HUDEP-2 (cell line): ENCODE measurements around the gene ADCY4.

Source experiments
- DNase-seq, 76 experiments: peaks; one replicate each; lab custom pipeline; 2025; ENCODE audit not compliant: unreplicated experiment in 76 of 76; lab: John Stamatoyannopoulos, UW

Gene ADCY4

DNA sequence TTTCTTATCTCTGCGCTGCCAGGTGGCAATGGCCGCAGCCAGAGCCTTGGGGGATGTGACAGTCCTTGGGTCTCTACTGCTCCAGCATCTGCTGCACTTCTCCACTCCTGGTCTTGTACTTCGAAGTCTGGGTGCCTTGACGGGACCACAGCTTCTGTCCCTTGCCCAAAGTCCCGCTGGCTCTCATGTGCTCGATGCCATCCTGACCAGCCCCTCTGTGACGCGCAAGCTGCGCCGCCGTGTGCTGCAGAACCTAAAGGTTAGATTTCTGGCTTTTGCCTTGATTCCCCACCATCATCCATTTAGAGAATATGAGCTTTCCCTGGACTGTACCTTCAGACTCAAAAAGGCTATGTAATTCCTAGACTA is 30.9 kb downstream of the ADCY4 start:
- DNase-seq: no peak

DNA sequence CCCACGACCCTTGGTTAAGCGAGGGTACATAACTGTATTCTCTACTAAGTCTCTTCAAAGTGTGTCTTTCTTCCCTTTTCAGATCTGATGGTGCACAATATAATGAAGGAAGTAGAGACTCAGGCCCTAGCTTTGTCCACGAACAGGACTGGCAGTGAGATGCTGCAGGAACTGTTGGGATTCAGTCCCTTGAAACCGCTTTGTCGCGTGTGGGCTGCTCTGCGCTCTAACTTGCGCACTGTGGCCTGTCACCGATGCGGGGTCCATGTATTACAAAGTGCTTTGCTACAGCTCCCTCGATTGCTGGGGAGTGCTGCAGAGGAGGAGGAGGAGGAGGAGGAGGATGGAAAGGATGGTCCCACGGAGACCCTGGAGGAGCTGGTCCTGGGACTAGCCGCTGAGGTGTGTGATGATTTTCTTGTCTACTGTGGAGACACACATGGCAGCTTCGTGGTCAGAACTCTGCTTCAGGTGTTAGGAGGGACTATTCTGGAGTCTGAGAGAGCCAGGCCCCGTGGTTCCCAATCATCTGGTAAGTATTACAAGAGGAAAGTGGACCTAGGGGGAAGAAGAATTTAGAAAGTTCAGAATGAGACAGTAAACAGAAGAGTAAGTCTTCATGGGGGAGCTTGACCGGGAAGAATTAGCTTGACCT is 34.4 kb downstream of the ADCY4 start:
- no peak for DNase-seq

DNA sequence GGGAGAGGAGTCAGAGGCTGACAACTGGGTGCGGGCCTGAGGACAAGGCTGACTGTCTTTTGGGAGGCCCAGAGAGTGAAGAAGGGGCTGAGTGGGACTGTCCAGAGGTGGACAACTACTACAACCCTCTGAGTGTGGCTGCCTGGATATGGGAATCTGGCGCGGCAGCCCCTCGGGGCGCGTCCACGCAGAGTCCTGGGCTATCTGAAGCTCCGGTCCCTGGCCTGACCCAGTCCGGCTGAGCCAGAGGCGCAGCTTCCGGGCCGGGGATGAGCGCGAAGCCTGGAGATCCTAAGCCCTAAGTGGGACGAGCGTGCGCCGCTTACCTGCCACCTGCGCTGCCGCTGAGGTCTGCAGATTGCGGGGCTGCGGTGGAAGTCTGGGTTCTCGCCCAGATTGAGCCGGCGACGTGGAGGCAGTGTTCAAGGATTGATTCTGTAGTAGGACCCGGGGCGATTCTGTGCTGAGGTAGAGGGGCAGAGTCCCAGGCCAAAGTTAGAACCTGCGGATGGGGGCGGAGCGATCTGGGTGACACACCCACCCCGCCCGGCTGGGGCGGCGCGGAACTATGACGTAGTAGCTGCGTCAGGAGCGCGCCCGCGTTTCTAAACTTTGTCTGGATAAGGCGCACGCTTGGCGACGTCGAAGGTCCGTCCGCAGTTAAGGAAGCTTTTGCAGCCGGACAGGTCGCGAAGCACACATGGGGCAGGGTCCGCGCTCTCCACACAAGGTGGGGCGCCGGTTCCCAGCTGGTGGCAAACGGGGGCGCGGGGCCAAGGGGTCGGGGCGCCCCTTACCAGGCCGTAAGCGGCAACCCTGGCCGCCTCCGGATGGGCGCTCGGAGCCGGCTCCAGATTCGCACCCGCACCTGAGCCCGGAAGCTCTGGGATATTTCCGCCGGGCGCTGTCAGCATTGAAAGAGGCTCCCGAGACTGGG is 35.3 kb downstream of the ADCY4 start, which contains the start of the genes DHRS1 and NOP9:
Gene DHRS1 (minus strand): TSS at position 526 of the 937 bp plus-strand sequence. CDS start 674 bp downstream, outside the sequence.
Gene NOP9 (plus strand): TSS at position 596 of the 937 bp plus-strand sequence. CDS start 105 bp downstream, at position 701.
- peak in 73 of 76 experiments; percentile 18 to 91 (median 76) for DNase-seq

DNA sequence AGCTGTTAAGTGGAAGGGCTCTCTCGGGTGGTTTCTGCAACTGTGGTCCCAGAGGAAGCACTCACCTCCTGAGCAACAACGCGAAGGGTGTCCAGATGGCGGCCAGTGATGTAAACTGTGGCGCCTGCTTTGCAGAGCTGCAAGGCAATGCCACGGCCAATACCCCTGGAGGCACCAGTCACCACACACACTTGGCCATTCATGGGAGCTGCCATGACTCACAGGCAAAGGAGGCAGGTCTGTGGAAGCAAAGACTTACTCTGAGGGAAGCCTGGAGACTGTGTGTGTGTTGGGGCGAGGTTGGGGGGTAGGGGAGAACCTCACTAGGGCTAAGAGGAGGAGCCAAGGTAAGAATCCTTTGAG is 36.0 kb downstream of the ADCY4 start:
- peak in 13 of 76 experiments; percentile 6 to 27 (median 19) for DNase-seq

DNA sequence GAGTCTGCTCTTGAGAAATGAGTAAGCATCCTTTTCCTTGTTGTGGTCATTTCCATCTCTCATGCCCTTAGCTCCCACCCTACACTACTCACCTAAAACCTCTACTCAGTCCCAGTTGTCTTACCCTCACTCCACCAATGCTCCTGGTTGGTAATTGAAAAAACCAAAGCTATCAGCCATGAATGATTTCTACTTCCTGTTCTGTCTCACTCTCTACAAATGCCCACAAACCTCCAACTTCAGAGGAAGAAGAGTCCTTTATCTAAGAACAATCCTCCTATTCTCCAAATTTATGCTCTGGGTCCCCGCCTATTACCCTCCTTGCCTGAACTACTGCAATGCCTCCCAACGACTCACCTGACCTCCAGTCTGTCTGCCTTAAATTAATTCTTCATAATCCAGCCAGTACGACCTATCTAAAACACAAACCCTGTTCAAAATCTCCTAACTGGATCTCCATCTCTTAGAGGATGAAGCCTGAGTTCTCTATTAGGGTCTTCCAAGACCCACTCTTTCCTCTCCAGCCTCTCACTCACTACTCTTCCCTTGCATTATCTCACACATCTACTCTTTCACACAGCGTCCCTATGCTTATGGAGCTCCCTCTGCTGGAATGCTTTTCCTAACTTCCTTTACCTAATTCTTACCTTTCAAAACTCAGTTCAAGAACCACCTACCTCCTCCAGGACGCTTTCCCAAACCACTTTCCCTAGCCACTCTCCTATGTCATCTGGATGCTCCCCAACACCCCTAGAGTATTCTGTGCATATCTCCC is 37.5 kb downstream of the ADCY4 start:
- peak in 12 of 76 experiments; percentile 6 to 34 (median 18) for DNase-seq

DNA sequence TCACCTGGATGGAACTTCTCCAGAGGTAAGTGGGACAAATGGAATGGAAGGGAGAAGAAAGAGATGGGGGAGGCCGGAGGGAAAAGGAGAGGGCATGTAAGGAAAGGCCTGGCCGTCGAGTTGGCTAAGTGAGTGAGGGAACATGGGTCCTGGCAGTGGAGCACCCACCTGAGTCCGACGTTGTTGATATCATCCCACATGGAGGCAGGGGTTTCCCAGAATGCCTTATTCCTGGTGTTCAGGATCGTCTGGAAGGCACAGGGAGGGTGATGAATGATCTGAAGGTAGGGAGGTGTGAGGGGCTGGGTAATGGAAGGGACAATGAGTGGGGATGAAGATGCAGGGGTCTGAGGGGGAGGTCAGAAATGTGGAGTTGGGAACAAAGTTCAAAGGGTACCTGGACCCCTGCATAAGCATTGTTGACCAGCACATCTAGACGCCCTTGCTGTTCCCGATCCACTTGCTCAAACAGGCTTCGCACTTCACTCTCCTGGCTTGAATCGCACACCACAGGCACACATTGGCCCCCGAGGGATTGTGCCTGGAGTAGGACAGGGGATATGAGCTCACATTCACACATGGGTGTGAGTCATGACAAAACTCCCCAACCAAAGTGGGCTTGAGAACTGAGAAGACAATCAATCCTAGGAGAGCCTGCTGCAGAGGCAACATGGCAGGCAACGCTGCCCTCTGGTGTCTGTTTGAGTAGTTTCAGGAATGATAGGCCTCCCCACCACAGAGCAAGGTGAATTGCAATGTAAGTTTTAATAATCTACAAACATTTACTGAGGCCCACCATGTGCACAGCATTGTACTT is 38.3 kb downstream of the ADCY4 start:
- peak in 58 of 76 experiments; percentile 8 to 66 (median 36) for DNase-seq

DNA sequence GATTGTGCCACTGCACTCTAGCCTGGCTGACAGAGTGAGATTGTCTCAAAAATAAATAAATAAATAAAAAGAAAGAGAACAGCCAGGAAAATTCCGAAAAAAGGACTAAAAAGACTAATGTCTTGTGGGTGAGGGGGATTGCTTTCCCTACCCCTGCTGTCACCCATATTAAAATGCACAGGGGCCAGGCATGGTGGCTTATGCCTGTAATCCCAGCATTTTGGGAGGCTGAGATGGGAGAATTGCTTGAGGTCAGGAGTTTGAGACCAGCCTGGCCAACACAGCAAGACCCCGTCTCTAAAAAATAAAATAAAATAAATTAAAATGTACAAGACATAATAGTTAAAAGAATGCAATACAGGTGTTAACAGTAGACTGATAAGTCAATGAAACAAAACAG is 41.3 kb downstream of the ADCY4 start:
- no peak for DNase-seq

DNA sequence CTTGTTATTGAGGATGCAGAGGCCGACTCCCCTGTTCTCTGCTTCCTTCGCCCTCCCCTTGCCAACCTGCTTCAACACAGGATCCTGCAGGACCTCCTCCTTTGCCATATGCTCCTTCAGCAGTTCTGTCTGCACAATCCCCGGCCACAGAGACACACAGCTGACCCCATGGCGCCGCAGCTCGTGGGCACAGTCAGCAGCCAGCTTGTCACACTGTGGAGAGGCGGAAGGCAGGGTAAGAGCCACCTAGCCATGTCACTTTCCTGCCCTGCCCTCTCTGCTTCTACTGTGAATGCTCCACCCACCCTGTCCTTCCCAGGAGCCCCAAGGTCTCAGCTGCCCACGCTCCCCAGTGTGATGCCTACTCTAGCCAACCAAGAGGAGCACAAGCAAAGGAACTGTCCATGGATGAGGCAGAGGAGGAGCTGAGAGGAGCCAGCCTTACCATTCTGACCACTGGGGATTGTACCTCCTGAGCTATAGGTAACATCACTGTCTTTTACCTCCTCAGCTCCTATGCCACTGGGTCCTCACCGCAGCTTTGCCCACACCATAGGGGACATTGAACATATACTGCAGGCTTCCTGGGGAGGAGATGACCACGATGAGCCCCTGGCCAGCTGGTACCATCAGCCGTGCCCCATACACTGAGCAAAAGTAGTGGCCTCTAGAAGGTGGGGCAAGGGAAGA is 42.6 kb downstream of the ADCY4 start:
- DNase-seq: no peak

DNA sequence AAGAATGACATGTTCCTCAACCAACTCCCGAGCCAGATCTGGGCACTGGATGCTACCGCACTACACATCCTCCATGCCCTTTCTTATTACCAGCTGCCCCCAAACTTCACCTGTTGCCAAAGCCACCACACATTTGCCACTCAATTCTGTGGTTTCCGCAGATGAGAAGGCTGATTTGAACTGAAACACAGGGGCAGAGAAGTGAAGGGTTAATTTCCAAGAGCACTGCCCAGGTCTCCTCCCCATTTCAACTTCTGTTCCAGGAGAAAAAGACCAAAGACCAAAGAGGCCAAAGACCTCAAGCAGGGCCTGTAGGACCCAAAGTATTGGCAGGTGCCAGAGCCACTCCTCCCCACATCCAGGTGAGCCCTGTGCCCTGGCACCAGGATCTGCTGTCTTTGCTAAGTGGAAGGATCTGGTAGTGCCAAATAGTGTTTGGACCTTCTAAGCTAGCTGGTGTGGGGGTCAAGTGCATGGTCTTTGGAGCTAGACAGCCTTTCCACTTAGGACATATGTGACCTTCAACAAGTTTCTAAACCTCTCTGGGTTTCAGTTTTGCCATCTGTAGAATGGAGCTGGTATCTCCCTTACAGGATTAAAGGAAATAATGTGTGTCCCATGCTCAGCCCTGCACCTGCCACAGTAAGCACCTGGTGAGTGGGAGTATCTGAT is 43.3 kb downstream of the ADCY4 start:
- no peak for DNase-seq

DNA sequence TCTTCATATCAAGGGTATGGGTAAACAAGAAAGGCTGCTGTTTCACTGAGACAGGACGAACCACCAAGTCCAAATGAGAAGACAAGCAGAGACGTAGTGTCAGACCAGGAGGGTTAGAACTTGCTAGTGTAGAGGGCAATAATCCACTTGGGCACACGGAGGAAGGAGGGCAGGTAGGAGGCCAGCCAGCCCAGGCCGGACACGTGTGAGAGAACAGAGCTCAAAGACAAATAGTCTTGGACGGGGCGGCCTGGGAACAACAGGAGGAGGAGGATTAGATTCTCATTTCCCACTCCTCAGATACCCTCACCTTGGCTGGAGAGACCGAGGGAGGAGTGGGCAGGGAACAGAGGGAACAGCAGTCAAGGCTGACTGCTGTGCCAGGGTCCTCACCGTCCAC is 44.1 kb downstream of the ADCY4 start:
- no peak for DNase-seq

DNA sequence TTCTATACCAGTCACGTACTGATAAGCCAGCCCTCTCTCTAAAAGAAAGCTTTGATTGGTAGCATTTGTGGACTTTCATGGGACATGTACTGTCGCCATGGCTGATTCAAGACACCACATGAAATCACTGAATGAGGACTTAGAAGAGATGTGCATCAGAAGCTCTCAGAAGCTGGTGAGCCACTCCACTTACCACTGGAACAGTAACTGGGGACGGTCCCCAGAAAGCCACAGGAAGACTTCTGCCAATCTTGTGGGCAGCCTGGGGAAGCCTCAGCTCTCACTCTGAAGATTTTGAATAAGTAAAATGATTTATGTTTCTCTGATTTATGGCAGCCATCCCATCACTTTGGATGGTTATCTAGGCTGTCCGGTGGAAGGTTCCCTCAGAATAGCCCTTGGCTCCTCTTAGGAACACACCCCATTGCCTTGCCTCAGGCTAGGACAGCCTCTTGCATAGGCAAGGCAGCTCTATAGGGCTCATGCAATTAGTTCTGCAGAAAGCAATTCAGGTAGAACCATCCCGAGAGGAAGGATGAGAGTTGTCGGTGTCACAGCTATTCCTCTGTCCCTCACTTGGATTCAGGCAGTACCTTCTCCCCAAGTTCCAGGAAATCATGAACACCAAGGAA is 45.1 kb downstream of the ADCY4 start:
- no peak for DNase-seq

DNA sequence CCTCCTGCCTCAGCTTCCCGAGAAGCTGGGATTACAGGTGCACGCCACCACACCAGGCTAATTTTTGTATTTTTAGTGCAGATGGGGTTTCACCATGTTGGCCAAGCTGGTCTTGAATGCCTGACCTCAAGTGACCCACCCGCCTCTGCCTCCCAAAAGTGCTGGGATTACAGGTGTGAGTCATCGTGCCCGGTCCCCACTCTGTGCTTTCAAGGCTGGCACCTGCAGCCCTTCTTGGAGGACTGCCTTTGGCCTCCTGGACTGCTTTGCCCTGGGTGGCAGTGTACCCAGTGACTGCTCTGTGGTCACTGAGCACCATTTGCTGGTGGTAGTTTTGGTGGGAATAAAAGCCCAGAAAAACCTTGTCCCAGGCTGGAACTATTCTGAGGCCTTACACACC is 47.9 kb downstream of the ADCY4 start:
- DNase-seq: no peak

DNA sequence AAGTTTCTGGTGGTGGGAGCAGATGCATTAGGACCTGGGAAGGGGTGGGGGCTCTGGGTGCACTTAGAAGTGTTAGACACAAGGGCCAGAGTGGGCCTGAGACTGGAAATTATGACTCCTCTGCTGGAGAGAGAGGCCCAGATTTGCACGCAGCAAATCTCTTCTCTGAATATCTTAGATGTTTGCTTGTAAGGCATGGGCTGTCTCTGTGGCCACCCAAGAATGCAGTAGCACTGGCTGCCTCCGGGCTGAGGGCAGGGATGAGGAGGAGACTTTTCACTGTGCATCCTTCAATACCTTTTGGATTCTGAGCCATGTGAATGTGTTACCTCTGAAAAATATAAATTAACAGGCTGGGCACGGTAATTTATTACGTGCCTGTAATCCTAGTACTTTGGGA is 49.5 kb downstream of the ADCY4 start:
- no peak for DNase-seq

DNA sequence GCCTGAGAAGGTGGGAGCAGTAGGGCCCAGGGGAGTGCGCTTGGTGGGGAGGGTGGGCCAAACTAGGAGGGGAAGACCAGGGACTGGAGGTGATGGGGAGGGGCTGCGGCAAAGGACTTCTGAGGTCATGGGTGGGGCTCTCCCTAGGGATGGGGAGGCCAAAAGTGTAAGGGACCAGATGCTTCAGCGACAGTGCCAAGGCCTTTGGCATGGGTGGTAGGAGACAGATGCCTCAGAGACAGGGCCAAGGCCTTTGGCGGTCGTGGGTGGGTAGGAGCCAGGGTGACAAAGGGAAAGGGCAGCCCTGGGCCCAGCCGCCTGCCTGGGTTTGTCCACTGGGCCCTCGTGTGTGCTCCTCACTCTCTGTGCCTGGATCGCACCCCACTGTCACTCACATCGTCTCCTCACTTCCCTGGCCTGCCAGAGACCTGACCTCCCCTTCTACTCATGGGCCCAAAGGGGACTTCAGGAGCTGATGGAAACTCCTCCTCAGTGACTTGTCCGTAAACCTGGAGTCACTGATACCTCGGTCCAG is 50.3 kb downstream of the ADCY4 start:
- DNase-seq: no peak

DNA sequence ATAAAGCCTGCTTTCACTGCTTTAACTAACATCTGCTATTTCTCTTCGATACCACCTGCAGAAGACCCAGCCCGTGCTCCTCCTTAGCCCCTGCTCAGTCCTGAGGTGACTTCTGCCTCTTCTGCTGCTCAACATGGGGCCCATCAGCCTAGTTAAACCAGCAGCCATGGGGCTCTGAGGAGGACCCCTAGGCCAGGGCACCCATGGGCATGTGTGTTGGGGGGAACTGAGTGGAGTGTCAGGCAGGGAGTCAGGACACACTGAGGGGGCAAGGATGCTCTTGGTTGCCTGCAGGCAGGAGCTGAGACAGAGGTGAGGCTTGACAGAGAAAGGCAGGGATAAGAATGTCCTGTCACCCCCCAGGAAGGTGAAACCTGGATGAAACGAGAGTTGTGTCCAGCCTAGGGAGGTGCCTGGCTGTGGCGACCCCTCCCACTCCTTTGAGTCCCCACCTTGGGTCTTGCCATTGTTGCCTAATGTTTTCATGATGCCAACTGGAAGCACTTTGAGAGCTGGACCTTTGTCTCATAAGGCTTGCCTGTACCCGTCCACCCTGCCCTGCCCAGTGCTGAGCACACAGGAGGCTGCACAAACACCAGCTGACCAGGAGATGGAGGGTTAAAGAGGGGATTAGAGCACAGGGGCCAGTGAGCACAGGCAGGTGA is 50.9 kb downstream of the ADCY4 start:
- no peak for DNase-seq

DNA sequence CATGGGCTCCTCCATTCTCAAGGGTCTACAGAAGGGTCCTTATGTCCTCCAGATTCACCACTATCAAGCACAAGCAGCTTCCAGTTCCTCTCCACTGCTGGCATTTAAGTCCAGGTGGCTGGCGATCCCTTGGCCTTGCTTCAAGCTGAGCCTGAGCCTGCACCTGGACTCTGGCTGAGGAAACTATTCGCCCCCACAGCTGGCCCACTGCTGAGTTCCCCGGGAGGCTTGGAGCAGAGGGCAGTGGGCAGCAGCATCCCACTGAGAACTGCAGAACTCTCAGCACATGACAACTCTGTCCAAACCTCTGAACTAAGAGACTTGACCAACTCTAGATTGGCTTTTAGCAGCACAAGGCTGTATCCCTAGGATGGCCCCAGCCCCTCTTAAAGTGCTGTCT is 52.1 kb downstream of the ADCY4 start:
- no peak for DNase-seq

DNA sequence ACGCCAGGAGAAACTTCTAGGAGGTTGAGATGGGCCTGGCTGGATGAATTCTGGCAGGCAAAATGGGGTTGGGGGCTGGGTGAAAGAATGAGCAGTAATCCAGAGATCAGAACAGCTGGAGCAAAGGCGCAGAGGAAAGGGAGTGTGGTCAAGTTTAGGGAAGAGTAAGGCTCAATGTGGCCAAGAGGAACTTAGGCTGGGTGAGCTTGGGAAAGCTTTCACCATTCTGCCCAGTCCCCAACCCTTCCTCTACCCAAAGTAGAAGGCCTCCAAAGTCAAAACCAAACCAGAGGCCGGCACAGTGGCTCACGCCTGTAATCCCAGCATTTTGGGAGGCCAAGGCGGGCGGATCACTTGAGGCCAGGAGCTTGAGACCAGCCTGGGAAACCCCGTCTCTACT is 53.2 kb downstream of the ADCY4 start:
- DNase-seq: no peak
